ENCODE measurements around the gene MAOB.
"Not testable (repeated sequence)": the region's sequence is repeated elsewhere in the genome, so short reads cannot be mapped to it uniquely, and the experiment has no call there.

Gene MAOB

DNA sequence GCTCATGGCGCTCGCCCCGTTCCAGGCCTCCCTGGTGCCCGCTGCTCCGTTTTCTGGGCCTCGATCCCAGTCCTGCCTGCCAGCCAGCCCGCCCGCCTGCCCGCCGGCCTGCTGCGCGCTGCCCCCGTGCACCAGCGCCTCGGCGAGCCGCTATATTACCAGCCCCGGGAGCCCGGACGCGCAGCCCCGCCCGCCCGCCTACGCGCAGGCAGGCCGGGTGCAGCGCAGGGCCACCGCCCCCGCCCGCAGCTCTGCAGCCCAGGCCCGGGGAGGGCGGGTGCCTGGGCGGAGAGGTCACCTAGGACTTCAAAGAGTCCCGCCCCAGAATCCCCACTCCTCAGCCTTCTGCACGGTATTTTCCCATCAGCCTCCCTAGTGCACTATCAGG, at the start of gene MAOB:
MAOB (minus strand) TSS at position 157 of the 388 bp plus-strand sequence; CDS start at position 6, 151 bp downstream.
- DNase-seq (ENCODE audit: low read depth in 2 of 2): no peak

- not testable (repeated sequence) for DNase-seq (ENCODE audit: low read depth in 2 of 2)
Measured at GRCh38 chrX:43922032-43922431, 39.8 kb upstream of the MAOB start.

- DNase-seq (ENCODE audit: low read depth in 2 of 2): not testable (repeated sequence)
Measured at GRCh38 chrX:43910772-43911171, 28.5 kb upstream of the MAOB start.

DNA sequence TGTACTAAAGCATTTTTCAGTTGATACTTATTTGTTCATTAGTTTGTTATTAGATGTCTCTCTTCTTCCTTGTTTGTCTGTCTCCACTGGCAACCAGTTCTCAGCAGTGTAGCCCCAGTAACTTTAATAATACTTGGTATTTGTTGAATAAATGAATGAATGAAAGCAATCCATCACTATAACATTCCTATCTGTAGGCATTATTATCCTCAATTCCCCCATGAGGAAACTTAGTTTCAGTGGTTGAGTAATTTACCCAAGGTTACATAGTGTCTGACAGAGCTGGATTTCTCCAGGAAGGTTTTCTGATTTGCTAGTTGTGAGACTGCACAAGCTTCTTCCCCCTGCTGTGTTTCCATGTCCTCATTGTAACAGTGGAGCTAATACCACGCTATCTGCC, 27.8 kb upstream of the MAOB start:
- no peak for DNase-seq (ENCODE audit: low read depth in 2 of 2)

DNA sequence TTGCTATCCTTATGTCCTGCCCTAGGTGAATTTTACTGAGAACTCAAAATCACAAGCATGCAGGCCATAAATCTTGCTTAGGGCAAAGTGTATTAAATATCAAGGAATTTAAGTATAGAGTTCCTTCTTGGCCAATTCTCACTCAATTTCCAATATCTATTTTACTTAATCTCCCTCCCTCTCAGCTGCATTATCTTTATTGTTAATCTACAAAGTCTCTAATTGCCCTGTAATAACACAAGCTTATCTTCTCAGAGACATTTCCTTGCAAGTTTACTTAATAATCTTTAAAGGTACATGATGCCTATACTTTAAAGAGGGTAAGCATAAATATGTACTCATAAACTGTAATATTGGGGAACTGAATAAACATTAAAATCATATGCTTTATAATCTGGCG, 26.9 kb upstream of the MAOB start:
- no peak for DNase-seq (ENCODE audit: low read depth in 2 of 2)

DNA sequence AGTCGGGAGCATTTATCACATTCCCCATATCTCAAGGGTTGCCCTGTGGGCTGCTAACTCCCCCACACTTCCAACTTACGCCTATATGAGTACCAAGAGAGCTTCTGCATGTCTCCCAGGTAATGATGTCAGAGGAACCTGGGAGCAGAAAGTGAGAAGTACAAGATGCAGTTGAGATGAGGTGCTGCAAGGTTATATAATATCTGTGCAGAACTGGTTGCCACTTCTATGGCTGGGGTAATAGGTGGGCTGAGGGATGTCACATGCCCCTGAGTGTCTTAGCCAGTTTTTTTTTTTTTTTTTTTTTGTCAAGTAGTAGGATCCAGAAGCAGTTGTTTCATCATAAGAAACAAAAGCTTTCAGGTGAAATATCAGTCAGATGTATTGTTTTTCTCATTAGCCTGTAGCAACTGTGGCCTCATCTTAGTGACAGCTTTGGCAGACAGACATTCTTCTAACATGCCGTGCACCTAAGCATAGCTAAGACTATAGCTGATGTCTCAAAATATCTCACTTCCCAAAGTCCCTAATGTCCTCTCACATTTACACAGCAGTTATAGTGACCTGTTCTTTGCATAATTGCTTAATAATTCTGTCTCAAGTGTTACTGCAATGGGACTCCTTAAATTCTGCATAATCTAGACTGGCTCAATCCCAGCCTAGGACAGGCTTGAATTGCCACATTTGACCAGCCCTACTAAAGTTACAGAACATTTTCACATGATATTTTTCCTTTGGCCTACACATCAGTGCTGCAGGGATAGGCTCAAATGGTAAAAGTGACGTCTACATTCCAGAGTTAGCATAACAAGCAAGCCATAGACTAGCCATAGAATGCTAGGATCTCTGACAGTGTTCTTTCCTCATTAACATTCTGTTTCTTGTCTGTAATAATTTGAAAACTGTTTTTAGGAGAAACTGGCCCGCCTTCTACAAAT, 17.9 kb upstream of the MAOB start:
- no peak for DNase-seq (ENCODE audit: low read depth in 2 of 2)

GRCh38 chrX:43898406-43899035, 16.3 kb upstream of the MAOB start:
- DNase-seq (ENCODE audit: low read depth in 2 of 2): no peak

GRCh38 chrX:43897290-43897689, 15.0 kb upstream of the MAOB start:
- DNase-seq (ENCODE audit: low read depth in 2 of 2): no peak

DNA sequence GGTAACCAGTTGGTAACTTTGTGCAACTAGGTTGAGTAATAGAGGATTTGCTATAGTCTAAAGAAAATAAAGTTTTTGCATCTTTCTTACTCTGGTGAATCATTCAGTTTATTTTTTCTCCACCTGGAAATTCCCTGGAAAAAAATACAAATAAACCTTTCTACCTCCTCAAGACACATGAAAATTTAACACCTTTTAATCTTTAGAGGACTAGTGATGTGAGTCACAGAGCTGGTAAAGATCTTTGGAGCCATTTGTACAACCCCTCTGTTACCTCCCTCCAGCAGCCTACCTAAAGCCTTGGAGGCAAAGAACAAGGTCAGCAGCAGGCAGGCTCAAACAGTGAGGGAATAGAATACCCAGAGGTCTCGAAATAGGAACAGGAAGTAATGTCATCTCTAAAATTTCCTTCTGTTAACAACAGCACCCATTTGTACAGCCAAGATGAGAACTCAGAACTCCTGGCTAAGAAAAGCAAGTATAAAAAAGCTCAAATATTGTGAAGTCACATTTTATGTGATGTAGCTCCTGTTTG, 10.2 kb upstream of the MAOB start:
- no peak for DNase-seq (ENCODE audit: low read depth in 2 of 2)

- no peak for DNase-seq (ENCODE audit: low read depth in 2 of 2)
Measured at GRCh38 chrX:43885617-43886016, 3.4 kb upstream of the MAOB start.

DNA sequence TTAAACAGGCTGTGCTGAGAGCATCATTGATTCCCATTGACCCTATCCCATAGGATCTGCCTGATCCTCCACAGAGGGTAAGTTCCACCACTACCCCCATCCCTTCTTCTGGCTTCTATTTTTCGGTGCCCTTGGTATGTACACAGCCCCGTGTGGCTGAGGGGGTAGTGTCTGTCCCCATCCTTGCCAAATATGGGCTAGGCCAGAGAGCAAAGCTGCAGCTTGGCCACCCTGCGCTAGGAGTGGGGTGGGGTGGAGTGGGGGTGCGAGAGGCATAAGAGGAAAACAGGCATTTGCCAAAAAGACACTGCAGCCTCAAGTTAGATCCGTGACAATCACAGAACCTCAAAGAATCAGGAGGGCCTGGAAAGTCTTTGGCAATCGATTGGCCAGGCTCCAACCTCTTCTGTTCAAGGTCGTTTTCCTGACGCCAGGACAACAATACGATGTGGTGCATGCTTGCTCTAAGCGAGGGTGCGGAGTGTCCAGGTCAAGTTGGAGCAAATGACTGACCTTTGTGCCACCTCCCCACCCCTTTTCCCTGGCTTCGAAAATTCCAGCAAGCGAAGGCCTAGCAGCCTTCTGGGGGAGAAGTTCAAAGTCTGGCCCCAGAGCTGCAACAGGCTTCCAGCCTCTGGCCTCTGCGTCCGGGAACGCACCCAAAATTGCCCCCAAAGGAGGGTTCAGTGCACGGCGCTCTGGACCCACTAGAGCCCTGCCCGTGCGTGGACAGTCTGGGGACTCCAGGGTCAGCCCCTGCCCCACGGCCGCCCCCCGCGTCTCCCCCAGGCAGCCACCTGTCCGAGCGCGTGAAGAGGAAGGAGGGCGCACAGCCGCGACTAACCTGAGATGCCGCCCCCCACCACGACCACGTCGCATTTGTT, 598 bp downstream of the MAOB start:
- no peak for DNase-seq (ENCODE audit: low read depth in 2 of 2)

DNA sequence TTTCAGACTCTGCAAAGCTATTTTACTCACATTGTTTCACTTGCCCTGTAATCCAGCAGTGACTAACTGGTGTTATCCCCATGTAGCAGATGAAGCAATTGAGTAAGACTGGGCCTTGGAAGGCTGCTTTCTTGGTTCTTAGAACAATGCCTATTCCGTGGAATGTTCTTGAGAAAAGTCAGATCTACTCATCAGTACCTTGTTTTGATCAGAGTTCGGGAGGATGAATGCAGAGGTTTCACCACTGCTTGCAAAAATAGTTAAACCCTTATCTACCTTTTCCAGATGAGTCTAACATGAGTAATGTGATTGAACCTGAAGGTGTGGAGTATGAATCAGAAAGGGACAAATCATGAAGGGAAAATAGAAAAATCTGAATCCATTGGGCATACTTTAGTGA, 1.8 kb downstream of the MAOB start:
- DNase-seq (ENCODE audit: low read depth in 2 of 2): no peak

DNA sequence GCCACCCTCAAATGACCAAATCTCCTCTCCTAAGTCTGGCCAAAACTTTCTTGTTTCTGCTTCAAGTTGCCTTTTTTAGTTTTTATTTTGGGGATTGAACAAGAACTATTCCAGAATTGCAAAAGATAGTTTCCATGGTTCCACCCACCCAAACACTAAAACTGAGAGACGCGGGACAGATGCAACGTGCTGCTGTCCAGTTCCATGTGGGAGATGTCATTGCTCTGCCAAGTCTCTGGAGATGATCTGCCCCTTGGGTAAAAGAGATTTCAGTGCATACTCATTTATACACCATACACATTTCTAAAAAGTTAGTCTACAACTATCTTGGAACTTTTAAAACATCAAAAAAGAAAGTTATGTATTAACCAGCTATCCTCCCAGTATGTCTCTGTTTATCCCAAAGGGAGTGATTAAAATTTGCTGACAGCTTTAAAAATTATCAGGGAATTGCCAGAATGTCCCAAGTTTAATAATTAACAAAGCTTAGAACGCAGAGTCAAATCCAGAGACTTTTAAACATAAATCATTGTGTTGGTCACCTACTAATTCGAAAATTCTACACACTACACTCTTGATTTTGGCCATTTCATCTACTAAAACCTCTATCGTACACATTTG, 3.2 kb downstream of the MAOB start:
- DNase-seq (ENCODE audit: low read depth in 2 of 2): no peak

DNA sequence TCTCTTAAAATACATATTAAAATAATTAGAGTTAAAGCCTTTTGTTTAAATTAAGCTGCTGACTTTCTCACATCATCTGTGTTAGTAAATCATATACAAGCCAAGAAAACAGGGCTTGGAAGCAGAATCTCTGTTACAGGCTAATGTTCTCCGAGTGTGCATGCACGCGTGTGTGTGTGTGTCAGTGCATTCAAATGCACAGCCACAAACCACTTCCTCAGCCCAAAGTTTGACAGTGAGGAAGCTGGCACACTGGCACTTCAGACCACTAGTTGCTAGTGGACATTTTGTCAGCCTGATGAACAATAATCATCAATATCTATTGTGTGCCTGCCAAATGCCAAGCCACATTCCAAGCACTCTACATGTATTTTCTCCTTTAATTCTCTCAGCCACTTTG, 5.6 kb downstream of the MAOB start:
- DNase-seq (ENCODE audit: low read depth in 2 of 2): no peak

GRCh38 chrX:43870758-43871419, 11.4 kb downstream of the MAOB start:
- DNase-seq (ENCODE audit: low read depth in 2 of 2): no peak

DNA sequence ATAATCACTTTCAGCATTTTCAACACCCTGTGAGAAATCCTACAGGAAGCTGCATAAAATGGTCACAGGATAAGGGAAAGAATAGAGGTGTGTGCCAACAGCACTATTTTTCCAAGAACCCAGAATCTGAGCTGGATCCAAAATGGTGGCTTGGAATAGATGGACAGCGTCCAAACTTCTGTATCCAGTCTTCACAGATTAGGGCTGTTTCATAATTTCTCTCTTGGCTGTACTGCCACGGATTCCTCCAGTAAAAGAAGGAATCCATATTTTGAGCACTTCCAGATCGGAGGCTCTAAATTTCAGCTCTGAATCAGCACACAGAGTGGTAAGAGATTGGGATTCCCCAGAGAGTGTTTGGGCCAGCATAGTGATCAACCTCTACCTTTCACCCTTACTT, 12.2 kb downstream of the MAOB start:
- DNase-seq (ENCODE audit: low read depth in 2 of 2): no peak

GRCh38 chrX:43868791-43869190, 13.5 kb downstream of the MAOB start:
- no peak for DNase-seq (ENCODE audit: low read depth in 2 of 2)

- DNase-seq (ENCODE audit: low read depth in 2 of 2): no peak
Measured at GRCh38 chrX:43866423-43866822, 15.8 kb downstream of the MAOB start.

DNA sequence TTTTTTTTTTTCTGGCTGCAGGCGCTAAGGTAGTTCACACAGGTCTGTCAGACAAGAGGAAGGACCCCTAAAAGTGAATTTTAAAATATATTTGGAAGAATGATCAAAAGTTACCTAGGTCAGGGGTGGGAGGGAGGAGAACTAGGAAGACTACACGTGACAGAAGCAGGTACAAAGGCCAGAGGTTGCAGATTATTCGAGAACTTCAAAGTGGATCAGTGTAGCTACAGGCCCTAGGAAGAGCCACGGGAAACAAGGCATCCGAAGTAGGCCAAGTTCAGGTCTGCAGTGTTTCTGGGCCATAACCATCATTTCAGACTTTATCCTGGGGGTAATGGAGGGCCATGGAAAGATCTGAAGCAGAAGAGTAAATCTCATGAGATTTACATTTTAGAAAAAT, 16.5 kb downstream of the MAOB start:
- no peak for DNase-seq (ENCODE audit: low read depth in 2 of 2)

DNA sequence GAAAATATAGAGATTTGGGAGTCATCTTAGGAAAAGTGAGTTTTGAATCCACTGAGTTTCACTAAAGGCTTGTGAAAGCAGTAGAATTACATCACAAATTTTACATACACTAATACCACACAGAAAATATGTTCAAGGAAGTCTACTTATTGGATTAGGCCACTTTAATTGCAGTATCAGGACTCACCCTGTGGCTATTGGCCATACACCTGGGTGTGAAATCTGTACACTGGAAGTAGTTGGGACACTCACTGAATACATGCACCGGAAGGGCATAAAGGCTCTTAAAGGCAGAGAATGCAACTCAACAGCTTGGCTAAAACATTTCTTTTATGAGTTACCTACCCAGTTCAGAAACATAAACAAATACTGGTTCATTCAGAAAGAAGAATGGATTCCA, 19.8 kb downstream of the MAOB start:
- DNase-seq (ENCODE audit: low read depth in 2 of 2): no peak

- DNase-seq (ENCODE audit: low read depth in 2 of 2): no peak
Measured at GRCh38 chrX:43861750-43862149, 20.5 kb downstream of the MAOB start.
